Measurements from ENCODE around the gene RPL10. TPM values are rescaled to one million over a fixed set of nuclear protein-coding genes. Genes with fewer than 3 reads are reported as not detected.

Gene RPL10
- total and polyA plus RNA-seq, 9 of the 15 experiments (the other 6 are each of a cell fraction or from before 2014, with no cell fraction given), result 3,774 to 7,600 (median 5,014) TPM

DNA sequence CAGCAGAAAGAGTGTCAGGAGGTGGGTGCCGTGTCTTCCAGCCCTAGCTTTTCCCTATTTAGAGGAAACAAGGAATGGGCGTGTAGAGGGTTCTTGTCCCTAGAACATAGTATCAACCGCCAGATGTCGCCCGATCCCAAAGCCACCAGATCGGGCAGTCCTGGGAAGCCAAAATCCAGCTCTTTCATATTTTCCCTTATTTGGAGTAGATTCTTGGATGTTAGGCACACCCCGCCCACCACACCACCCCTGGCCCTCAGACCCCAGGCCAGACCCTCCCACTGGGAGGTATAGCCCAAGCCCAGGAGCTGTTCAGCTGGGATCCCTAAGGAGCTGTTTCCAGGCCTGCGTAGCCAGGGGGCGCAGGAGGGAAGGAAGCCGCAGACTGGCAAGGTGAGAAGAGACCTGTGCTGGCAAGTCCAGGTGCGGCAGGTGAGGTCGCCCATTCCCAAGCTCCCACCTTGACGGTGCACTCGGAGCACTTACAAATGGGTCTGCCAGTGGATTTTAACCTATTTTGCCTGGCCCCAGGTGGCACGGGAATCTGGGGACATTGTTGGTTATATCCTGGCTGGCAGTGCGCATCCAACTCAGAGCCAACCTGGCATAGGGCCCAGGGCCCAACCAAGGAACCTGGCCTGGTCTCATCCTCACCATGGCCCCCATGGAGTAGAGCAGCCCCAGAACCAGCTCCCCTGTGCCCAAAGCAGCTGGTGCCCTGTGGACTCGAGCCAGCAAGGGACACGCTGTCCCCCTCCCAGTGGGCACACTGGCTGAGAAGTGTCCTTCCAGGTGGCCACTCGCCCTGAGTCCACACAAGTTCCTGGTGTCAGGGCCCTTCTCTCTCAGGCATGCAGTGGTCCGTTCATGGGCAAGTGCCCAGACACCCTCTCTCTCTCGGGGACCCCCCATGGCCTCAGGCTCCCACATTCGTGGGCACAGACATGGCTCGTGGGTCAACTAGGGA lies 24.6 kb upstream of the RPL10 start (continued):
- TF ChIP-seq, protein P1, sequence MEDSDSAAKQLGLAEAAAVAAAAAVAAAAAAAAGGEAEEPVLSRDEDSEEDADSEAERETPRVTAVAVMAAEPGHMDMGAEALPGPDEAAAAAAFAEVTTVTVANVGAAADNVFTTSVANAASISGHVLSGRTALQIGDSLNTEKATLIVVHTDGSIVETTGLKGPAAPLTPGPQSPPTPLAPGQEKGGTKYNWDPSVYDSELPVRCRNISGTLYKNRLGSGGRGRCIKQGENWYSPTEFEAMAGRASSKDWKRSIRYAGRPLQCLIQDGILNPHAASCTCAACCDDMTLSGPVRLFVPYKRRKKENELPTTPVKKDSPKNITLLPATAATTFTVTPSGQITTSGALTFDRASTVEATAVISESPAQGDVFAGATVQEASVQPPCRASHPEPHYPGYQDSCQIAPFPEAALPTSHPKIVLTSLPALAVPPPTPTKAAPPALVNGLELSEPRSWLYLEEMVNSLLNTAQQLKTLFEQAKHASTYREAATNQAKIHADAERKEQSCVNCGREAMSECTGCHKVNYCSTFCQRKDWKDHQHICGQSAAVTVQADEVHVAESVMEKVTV (CRISPR knock-in tag; IDR thresholded peaks at IDR 0.05), result peak; percentile 33; the same call in 1 of the 2 replicates
- no peak for TF ChIP-seq SMARCB1 (IDR thresholded peaks at IDR 0.05; ENCODE audit: insufficient read length, low read depth)
- TF ChIP-seq BRD9 (IDR thresholded peaks at IDR 0.05; ENCODE audit: low read depth, partially characterized antibody), result peak; percentile 48
- TF ChIP-seq, protein P2, sequence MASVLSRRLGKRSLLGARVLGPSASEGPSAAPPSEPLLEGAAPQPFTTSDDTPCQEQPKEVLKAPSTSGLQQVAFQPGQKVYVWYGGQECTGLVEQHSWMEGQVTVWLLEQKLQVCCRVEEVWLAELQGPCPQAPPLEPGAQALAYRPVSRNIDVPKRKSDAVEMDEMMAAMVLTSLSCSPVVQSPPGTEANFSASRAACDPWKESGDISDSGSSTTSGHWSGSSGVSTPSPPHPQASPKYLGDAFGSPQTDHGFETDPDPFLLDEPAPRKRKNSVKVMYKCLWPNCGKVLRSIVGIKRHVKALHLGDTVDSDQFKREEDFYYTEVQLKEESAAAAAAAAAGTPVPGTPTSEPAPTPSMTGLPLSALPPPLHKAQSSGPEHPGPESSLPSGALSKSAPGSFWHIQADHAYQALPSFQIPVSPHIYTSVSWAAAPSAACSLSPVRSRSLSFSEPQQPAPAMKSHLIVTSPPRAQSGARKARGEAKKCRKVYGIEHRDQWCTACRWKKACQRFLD (CRISPR knock-in tag; IDR thresholded peaks at IDR 0.05), result no peak

All from K562 (cell line).